ENCODE results near the gene SURF2. TPM values are rescaled to one million over a fixed set of nuclear protein-coding genes. Genes with fewer than 3 reads are reported as not detected.

Gene SURF2
- total RNA-seq, 4 donors from 2014 or later = 16.1 to 36.4 (median 28.7) TPM

DNA sequence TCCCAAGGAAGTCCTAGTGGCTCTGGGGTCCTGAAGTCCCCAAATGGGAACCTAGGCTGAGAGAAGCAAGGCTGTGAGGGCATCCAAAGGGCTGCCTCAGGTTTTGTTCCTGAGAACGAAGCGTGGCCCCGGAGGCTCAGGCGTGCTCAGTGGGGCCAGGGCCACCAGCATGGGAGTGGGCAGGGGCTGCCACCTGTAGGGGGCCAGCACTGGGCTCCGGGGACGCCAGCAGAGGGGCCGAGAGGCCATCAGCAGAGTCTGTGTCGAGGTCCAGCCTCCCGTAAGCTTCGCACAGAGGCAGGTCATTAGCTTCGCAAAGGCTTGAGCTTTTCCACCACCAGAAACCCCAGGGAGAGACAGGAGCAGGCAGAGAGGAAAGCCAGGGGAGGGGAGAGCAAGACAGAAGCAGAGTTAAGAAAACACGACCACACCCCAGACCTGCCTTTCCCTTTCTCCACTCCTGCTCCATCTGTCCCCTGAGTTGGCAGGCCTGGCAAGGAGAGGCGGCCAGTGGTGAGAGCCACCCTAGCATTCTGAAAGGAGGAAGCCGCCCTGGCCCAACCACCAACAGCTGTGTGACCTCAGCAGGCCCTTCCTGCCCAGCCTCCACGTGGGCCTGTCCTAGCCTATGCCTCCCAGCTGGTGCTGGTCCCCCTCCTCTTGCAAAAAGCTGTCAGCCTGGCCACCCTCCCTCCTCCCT is 14.8 kb upstream of the SURF2 start:
- no peak for DNase-seq (ENCODE audit: extremely low spot score)
- peak overlapping the region in 2 of 4 donors; percentile 19 to 43 for H3K27ac ChIP-seq (replicated peaks in 1 of 4)
- no peaks in the 10 kb centered on the region for H3K9me3 ChIP-seq
- WGBS = 74% methylated on average over 10 of the region's 15 CpGs
- H3K36me3 ChIP-seq = peaks cover 37 to 79% (median 70%) of the 10 kb centered on the region in 4 donors
- peaks cover 10 to 35% (median 33%) of the 10 kb centered on the region in 4 donors for H3K4me1 ChIP-seq
- H3K4me3 ChIP-seq = no peak overlapping the region
- intact Hi-C loops (cut with DNase I) = no loop called here
- H3K27me3 ChIP-seq = no peaks in the 10 kb centered on the region
- no peak for TF ChIP-seq EP300 (IDR thresholded peaks at IDR 0.05)
- no peak for TF ChIP-seq POLR2A (IDR thresholded peaks at IDR 0.05; ENCODE audit: low read depth)
- TF ChIP-seq POLR2AphosphoS5 (IDR thresholded peaks at IDR 0.05) = no peak
- TF ChIP-seq, protein P1, sequence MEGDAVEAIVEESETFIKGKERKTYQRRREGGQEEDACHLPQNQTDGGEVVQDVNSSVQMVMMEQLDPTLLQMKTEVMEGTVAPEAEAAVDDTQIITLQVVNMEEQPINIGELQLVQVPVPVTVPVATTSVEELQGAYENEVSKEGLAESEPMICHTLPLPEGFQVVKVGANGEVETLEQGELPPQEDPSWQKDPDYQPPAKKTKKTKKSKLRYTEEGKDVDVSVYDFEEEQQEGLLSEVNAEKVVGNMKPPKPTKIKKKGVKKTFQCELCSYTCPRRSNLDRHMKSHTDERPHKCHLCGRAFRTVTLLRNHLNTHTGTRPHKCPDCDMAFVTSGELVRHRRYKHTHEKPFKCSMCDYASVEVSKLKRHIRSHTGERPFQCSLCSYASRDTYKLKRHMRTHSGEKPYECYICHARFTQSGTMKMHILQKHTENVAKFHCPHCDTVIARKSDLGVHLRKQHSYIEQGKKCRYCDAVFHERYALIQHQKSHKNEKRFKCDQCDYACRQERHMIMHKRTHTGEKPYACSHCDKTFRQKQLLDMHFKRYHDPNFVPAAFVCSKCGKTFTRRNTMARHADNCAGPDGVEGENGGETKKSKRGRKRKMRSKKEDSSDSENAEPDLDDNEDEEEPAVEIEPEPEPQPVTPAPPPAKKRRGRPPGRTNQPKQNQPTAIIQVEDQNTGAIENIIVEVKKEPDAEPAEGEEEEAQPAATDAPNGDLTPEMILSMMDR (IDR thresholded peaks at IDR 0.05) = no peak

DNA sequence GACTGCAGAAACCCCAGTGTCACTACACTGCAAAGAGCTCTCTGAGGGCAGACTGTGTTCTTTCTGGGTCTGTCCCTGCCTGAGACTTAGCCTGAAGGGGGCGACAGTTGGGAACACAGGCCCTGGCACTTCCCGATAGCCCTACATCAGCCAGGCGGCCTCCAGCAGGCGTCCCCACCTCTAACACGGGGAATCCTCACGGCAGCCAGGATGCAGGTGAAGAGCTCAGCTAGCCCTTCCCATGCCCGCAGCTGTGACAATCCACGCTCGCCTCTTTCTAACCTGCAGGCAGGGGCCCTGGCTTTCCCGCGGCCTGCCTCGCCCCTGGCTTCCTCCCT is 14.3 kb upstream of the SURF2 start:
- Histone ChIP-seq H3K36me3 (peaks cover 37 to 79% (median 70%) of the 10 kb centered on the region in 4 donors), H3K9me3 (no peaks in the 10 kb centered on the region), H3K27me3 (no peaks in the 10 kb centered on the region), H3K4me1 (peaks cover 10 to 35% (median 33%) of the 10 kb centered on the region in 4 donors), H3K4me3 (no peak overlapping the region), H3K27ac (replicated peaks in 1 of 4) (peak overlapping the region in 1 of 4 donors; percentile 30)
- TF ChIP-seq, protein P1 (IDR thresholded peaks at IDR 0.05) = no peak
- TF ChIP-seq EP300 (IDR thresholded peaks at IDR 0.05) (no peak), POLR2AphosphoS5 (IDR thresholded peaks at IDR 0.05) (no peak), POLR2A (IDR thresholded peaks at IDR 0.05; ENCODE audit: low read depth) (no peak)
- 86% methylated on average over 6 of the region's 12 CpGs for WGBS
- intact Hi-C loops (cut with DNase I) = no loop called here
- DNase-seq (ENCODE audit: extremely low spot score) = no peak

DNA sequence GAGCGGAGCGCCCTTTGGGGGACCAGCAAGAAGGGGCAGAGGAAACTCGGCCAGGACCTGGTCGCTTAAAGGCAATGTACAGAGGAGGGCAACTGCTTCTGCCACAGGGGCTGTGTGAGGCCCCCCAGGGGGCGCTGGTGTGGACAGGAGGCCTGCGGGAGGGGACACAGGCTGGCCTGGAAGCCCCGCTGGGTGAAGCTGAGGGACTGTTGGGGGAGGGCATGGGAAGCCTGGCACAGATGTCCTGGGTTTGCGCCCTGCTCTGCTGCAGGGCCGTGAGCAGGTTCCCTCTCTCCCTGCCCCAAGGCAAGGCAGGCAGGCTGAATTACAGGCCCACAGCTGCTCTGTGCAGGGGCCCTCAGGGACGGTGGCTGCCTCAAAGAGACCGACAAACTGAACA is 13.8 kb upstream of the SURF2 start:
- 75% methylated on average over 11 of the region's 11 CpGs for WGBS
- Histone ChIP-seq H3K27me3 (no peaks in the 10 kb centered on the region), H3K36me3 (peaks cover 37 to 79% (median 70%) of the 10 kb centered on the region in 4 donors), H3K4me1 (peaks cover 12 to 39% (median 35%) of the 10 kb centered on the region in 4 donors), H3K9me3 (no peaks in the 10 kb centered on the region), H3K4me3 (no peak overlapping the region), H3K27ac (replicated peaks in 1 of 4) (no peak overlapping the region)
- no peak for DNase-seq (ENCODE audit: extremely low spot score)
- TF ChIP-seq EP300 (IDR thresholded peaks at IDR 0.05) = no peak
- TF ChIP-seq, protein P1 (IDR thresholded peaks at IDR 0.05) = no peak
- no peak for TF ChIP-seq POLR2A (IDR thresholded peaks at IDR 0.05; ENCODE audit: low read depth)
- TF ChIP-seq POLR2AphosphoS5 (IDR thresholded peaks at IDR 0.05) = no peak
- intact Hi-C loops (cut with DNase I) = no loop called here

DNA sequence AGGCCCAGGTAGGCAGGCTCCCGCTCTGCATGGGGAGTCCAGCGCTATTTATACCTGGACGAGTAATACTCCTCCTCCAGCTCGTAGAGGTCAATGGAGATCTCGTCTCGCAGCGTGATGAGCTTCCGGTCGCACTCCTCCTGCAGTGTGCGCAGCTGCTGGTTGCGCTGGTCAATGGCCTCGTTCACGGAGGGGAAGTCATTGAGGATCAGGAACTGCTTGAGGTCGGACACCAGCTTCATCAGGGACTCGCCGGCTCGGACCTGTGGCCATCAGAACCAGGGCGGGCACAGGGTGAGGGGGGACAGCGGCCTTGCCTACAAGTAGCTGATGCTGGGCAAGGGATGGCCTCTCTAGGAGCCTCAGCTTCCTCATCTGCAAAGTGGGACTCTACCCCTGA is 12.3 kb upstream of the SURF2 start:
- WGBS = 89% methylated on average over 4 of the region's 19 CpGs
- H3K36me3 ChIP-seq = peaks cover 37 to 74% (median 71%) of the 10 kb centered on the region in 4 donors
- no peak overlapping the region for H3K4me3 ChIP-seq

More for the DNA sequence above, 12.3 kb upstream of the SURF2 start:
- no peak for DNase-seq (ENCODE audit: extremely low spot score)
- intact Hi-C loops (cut with DNase I) = no loop called here
- no peaks in the 10 kb centered on the region for H3K27me3 ChIP-seq
- no peaks in the 10 kb centered on the region for H3K9me3 ChIP-seq
- H3K27ac ChIP-seq (replicated peaks in 1 of 4) = no peak overlapping the region
- TF ChIP-seq, protein P1 (IDR thresholded peaks at IDR 0.05) = no peak
- TF ChIP-seq EP300 (IDR thresholded peaks at IDR 0.05) (no peak), POLR2AphosphoS5 (IDR thresholded peaks at IDR 0.05) (no peak), POLR2A (IDR thresholded peaks at IDR 0.05; ENCODE audit: low read depth) (no peak)
- peaks cover 15 to 44% (median 41%) of the 10 kb centered on the region in 4 donors for H3K4me1 ChIP-seq
